ENCODE measurements around the gene IL22. TPM values are rescaled to one million over a fixed set of nuclear protein-coding genes. Genes with fewer than 3 reads are reported as not detected.

Gene IL22
- total and polyA plus RNA-seq, 4 donors, result not detected

GRCh38 chr12:68203460-68203875 lies 49.9 kb downstream of the IL22 start:
- Histone ChIP-seq H3K36me3 (ENCODE audit: control insufficient read depth in 4 of 4, insufficient read depth in 3 of 4, low read depth in 1 of 4, low read length in 3 of 4) (no peaks in the 10 kb centered on the region), H3K9ac (ENCODE audit: low read depth in 1 of 2, low read length in 2 of 2) (no peak overlapping the region), H3K27me3 (ENCODE audit: control insufficient read depth in 4 of 4, insufficient read depth in 4 of 4, low read length in 3 of 4) (peaks cover 0 to 7% (median 0%) of the 10 kb centered on the region in 4 donors), H3K4me1 (ENCODE audit: control insufficient read depth in 4 of 4, insufficient read depth in 4 of 4, low read length in 3 of 4) (no peaks in the 10 kb centered on the region), H3K27ac (ENCODE audit: low read depth in 1 of 2, low read length in 2 of 2) (no peak overlapping the region), H3K9me3 (ENCODE audit: control insufficient read depth in 4 of 4, low read length in 3 of 4) (no peaks in the 10 kb centered on the region), H3K4me3 (ENCODE audit: low read depth in 1 of 3, low read length in 3 of 3) (no peak overlapping the region)
- 28% methylated on average over 5 of the region's 5 CpGs for WGBS
- no peak for TF ChIP-seq HNF4G (IDR thresholded peaks at IDR 0.05)
- no peak for TF ChIP-seq REST (IDR thresholded peaks at IDR 0.05)
- TF ChIP-seq EGR1 (IDR thresholded peaks at IDR 0.05; ENCODE audit: low read depth in 2 of 2), result no peak
- no peak for TF ChIP-seq FOXA2 (IDR thresholded peaks at IDR 0.05)
- TF ChIP-seq ZBTB33 (IDR thresholded peaks at IDR 0.05), result no peak
- no peak for TF ChIP-seq RXRA (IDR thresholded peaks at IDR 0.05)
- no peak for TF ChIP-seq HNF4A (conservative IDR thresholded peaks at IDR 0.05)
- TF ChIP-seq ATF3 (IDR thresholded peaks at IDR 0.05), result no peak
- TF ChIP-seq CTCF (IDR thresholded peaks at IDR 0.05; ENCODE audit: low read depth, low read length, missing input control), result no peak
- no peak for TF ChIP-seq NR2F2 (IDR thresholded peaks at IDR 0.05)
- no peak for TF ChIP-seq TAF1 (conservative IDR thresholded peaks at IDR 0.05)
- no peak for TF ChIP-seq GABPA (IDR thresholded peaks at IDR 0.05 in 1 of 2, conservative IDR thresholded peaks at IDR 0.05 in 1 of 2)
- no peak for TF ChIP-seq FOXA1 (IDR thresholded peaks at IDR 0.05)
- TF ChIP-seq SP1 (IDR thresholded peaks at IDR 0.05), result no peak
- TF ChIP-seq YY1 (IDR thresholded peaks at IDR 0.05), result no peak
- no peak for TF ChIP-seq JUND (IDR thresholded peaks at IDR 0.05)
- no peak for TF ChIP-seq RAD21 (IDR thresholded peaks at IDR 0.05)
- no peak for TF ChIP-seq MAX (IDR thresholded peaks at IDR 0.05)
- DNase-seq (ENCODE audit: low spot score), result no peak
